Brain microvascular endothelial cell (primary cell): ENCODE data around the gene ARHGAP15.

Experiments used
- DNase-seq: peaks from one replicate; pipeline ENCODE4 v3.0.0-alpha.2; 2020
- H3K27ac ChIP-seq: fragments of 250-450 bp; sonication (Bioruptor Pico); 2 replicates; pipeline ENCODE4 v1.5.1; 2020; ENCODE audit warnings: mild to moderate bottlenecking, moderate library complexity
- H3K27me3 ChIP-seq: fragments of 250-450 bp; sonication (Bioruptor Pico); replicated peaks from 2 replicates; pipeline ENCODE4 v1.5.1; 2020; ENCODE audit warnings: mild to moderate bottlenecking
- H3K36me3 ChIP-seq: fragments of 250-450 bp; sonication (Bioruptor Pico); replicated peaks from 2 replicates; pipeline ENCODE4 v1.5.1; 2020; ENCODE audit warnings: mild to moderate bottlenecking
- H3K4me3 ChIP-seq: 2 replicates; pipeline ENCODE4 v1.5.1; 2011; ENCODE audit warnings: low read depth, mild to moderate bottlenecking, control low read depth, low read length, moderate library complexity
- in situ Hi-C: cut with HindIII; loops from 2 replicates; pipeline ENCODE4 v1.10.0; 2017; ENCODE audit warnings: low sequenced_read_pairs, low pct_ligation_motif_present
- TF ChIP-seq, protein P1 (sequence below): IDR thresholded peaks from 2 replicates; pipeline ENCODE4 v1.5.1; 2011; ENCODE audit warnings: low read depth, mild to moderate bottlenecking, moderate library complexity, low read length, control low read depth, inconsistent platforms; ENCODE audit errors: missing control alignments

Gene ARHGAP15

DNA sequence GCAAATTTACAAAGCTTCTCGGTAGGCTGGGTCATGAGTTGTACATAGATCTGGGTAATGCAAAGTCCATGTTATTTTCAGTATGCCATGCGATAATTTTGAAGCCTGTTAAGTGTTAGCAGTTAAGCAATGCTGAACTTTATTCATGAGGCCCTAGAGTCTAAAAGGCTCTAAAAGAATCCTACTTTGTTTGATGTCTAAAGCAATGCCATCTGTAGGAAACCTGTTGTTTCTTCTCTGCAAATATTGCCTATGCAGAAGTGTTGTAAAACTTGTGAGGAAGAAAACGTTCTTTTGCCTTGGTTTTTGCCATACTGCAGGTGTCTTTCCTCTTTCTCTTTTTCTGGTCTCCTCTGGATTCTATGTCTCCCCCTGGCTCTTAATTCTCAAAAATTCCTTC is 9.1 kb downstream of the ARHGAP15 start:
- no peaks in the 10 kb centered on the region for H3K36me3 ChIP-seq

DNA sequence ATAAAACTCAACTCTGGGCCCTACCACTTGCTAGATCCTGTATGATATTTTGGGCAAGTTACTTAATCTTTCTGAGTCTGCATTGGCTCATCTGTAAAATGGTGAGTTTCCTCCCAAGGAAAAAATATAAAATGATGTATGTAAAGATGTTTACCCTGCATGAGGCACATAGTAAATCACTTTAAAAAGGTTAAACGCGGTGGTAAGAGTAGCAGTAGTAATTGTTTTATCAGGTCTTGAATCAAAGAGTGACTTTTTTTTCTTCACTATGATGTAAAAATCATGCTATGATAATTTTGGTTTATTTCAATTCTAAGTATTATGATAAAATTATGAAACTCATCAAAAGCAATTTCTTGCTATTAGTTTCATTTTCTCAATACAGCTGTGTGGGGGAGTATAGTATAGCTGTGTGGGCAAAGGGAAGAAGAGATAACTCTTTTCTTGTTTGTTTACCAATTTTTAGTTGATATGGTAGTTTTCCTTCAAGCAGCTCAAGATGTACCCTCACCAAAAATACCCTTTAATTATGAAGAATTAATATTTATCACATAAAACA is 10.7 kb downstream of the ARHGAP15 start:
- Histone ChIP-seq H3K27ac (no peak overlapping the region), H3K36me3 (no peaks in the 10 kb centered on the region), H3K4me3 (no peak overlapping the region), H3K27me3 (no peaks in the 10 kb centered on the region)
- in situ Hi-C loops, result no loop called here
- no peak for DNase-seq
- TF ChIP-seq, protein P1, sequence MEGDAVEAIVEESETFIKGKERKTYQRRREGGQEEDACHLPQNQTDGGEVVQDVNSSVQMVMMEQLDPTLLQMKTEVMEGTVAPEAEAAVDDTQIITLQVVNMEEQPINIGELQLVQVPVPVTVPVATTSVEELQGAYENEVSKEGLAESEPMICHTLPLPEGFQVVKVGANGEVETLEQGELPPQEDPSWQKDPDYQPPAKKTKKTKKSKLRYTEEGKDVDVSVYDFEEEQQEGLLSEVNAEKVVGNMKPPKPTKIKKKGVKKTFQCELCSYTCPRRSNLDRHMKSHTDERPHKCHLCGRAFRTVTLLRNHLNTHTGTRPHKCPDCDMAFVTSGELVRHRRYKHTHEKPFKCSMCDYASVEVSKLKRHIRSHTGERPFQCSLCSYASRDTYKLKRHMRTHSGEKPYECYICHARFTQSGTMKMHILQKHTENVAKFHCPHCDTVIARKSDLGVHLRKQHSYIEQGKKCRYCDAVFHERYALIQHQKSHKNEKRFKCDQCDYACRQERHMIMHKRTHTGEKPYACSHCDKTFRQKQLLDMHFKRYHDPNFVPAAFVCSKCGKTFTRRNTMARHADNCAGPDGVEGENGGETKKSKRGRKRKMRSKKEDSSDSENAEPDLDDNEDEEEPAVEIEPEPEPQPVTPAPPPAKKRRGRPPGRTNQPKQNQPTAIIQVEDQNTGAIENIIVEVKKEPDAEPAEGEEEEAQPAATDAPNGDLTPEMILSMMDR, result no peak

More for the DNA sequence above, 9.1 kb downstream of the ARHGAP15 start:
- TF ChIP-seq, protein P1, result no peak
- H3K27ac ChIP-seq, result no peak overlapping the region
- no peaks in the 10 kb centered on the region for H3K27me3 ChIP-seq
- DNase-seq, result no peak
- in situ Hi-C loops, result no loop called here
- no peak overlapping the region for H3K4me3 ChIP-seq

DNA sequence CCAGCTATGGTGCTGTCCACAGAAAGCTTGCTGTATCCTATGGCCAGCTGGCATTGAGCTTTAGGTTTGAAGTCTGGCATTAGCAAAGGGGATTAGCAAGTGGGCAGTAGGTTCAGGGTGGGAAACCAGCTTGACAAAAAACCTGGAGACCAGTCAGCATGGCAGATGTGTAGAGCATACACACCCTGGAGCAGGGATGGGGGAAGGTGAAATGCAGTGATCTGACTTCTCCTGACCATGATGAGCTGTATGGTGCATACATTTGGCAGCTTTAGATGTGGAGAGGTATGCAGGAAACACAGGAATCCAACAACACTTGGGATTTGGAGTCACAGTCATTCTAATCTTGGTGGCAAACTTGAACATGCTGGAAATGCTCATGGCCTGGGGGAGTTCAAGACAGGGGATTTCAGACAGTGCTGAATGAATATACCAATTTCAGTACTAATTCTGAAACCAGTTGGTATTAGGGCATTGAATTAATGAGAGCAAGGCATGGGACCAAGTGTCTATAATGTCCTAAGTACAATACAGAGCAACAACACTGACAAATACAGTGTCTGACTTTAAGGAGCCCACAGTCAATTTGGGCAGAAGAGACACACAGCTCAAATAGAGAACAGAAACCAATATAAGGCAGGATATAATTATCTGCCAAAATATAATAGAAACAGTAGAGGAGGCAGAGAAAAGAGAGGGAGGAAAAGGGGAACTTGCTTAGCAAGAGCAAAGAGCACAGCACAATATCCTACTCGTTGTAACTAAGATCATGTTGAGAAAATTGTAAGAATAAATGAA is 11.8 kb downstream of the ARHGAP15 start:
- Histone ChIP-seq H3K27me3 (no peaks in the 10 kb centered on the region), H3K27ac (no peak overlapping the region), H3K4me3 (no peak overlapping the region), H3K36me3 (no peaks in the 10 kb centered on the region)
- in situ Hi-C loops, result no loop called here
- TF ChIP-seq, protein P1, result no peak
- DNase-seq, result no peak

DNA sequence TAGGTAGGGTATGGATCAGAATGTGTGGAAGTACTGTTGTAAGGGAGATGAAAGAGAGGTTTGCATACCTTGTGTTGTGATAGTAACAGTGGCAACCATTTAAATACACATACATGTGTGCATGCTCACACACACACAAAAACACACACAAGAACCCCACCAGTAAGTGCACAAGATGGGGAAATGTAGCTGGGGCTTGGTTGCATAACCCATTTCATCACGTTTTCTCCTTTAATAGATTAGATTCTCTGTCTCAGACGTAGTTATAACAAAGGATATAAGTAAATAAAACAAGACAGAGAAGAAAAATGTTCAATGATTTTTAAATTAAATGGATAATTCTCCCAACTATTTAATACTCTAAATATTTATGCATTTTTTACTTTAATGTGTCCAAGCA is 13.4 kb downstream of the ARHGAP15 start:
- no peaks in the 10 kb centered on the region for H3K36me3 ChIP-seq
- H3K27me3 ChIP-seq, result no peaks in the 10 kb centered on the region
- no peak overlapping the region for H3K27ac ChIP-seq
- no peak overlapping the region for H3K4me3 ChIP-seq
- no peak for DNase-seq
- in situ Hi-C loops, result no loop called here
- TF ChIP-seq, protein P1, result no peak

DNA sequence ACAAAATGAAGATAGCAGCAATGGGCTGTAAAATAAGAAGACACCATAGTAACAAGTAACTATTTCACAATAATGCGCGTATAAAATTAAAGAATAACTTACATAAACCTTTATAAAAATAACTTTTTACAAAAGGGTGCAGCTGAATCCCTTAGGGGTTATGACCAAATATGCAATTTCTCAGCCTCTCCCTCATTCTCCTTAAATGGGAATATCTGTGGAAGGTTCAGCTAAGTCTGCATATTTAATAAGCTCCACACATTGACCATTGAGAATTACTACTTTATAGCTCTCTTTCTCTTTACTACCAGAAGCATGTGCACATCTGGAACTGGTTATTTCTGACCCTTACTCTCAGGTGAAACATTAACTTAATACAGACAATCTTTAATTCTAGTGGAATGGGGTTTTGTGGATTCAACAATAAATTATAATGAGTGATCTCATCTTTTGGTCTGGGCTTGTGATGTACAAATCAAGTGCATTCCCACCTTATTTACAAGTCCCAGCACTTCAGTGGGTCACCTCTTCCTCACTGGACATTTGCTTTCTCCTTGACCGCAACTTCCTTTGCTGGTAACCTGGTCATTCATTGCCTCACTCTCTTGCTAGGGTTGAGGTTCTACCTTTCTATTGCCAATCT is 15.7 kb downstream of the ARHGAP15 start:
- Histone ChIP-seq H3K27me3 (no peaks in the 10 kb centered on the region), H3K36me3 (no peaks in the 10 kb centered on the region), H3K4me3 (no peak overlapping the region), H3K27ac (no peak overlapping the region)
- in situ Hi-C loops, result no loop called here
- DNase-seq, result no peak
- TF ChIP-seq, protein P1, result no peak
